ENCODE data around the gene ARHGAP26.

GRCh38 chr5:142724821-142725220 is 45.4 kb upstream of the ARHGAP26 start:
- TF ChIP-seq CTCF (IDR thresholded peaks at IDR 0.05) (no peak), TCF7L2 (IDR thresholded peaks at IDR 0.05; ENCODE audit: low read depth, low read length) (no peak), POLR2AphosphoS5 (IDR thresholded peaks at IDR 0.05; ENCODE audit: low read depth, low read length) (no peak), REST (IDR thresholded peaks at IDR 0.05; ENCODE audit: insufficient read depth in 1 of 2, low read depth in 2 of 2, low read length in 1 of 2) (no peak), SIN3A (IDR thresholded peaks at IDR 0.05; ENCODE audit: borderline replicate concordance, insufficient read depth, low read depth, low read length) (no peak)
